Activated naive CD4-positive, alpha-beta T cell treated with anti-CD3 and anti-CD28 coated beads for 36 hours (primary cell): ENCODE data around the gene CASP12. TPM values are rescaled to one million over a fixed set of nuclear protein-coding genes. Genes with fewer than 3 reads are reported as not detected.
A peak's percentile ranks its signal among the peaks of the same experiment; 100 is the strongest.

ENCODE experiments used
- CTCF ChIA-PET: fragments of 350-600 bp; sonication (Branson Sonifier 250); formaldehyde crosslinking; loops from one replicate; lab custom pipeline; 2021; ENCODE audit warnings: antibody characterized with exemption; lab: Charles Lee
- DNase-seq: peaks from one replicate; pipeline ENCODE4 v3.0.0-alpha.2; 2020
- H3K27ac Mint-ChIP-seq: one replicate; pipeline ENCODE4 v1.8.0; 2021; ENCODE audit warnings: mild to moderate bottlenecking, mixed read lengths
- H3K27me3 Mint-ChIP-seq: one replicate; pipeline ENCODE4 v1.8.0; 2021; ENCODE audit warnings: low read depth, mixed read lengths
- H3K36me3 Mint-ChIP-seq: one replicate; pipeline ENCODE4 v1.8.0; 2021; ENCODE audit warnings: low read depth, mixed read lengths
- H3K4me1 Mint-ChIP-seq: one replicate; pipeline ENCODE4 v1.8.0; 2021; ENCODE audit warnings: low read depth, mixed read lengths
- H3K4me3 Mint-ChIP-seq: one replicate; pipeline ENCODE4 v1.8.0; 2021; ENCODE audit warnings: mild to moderate bottlenecking, moderate library complexity, mixed read lengths
- H3K9me3 Mint-ChIP-seq: one replicate; pipeline ENCODE4 v1.8.0; 2021; ENCODE audit warnings: mixed read lengths
- intact Hi-C: fragments of 100-400 bp; cut with micrococcal nuclease; formaldehyde crosslinking; loops from one replicate; pipeline ENCODE4 v1.15.1; 2023
- total RNA-seq, 2 experiments: library from RNA; stranded (reverse); gene quantifications; one replicate each; pipeline ENCODE4 v1.2.3, GENCODE V29; 2021

The CASP12 gene
- total RNA-seq, 2 experiments from 2014 or later = not detected

DNA sequence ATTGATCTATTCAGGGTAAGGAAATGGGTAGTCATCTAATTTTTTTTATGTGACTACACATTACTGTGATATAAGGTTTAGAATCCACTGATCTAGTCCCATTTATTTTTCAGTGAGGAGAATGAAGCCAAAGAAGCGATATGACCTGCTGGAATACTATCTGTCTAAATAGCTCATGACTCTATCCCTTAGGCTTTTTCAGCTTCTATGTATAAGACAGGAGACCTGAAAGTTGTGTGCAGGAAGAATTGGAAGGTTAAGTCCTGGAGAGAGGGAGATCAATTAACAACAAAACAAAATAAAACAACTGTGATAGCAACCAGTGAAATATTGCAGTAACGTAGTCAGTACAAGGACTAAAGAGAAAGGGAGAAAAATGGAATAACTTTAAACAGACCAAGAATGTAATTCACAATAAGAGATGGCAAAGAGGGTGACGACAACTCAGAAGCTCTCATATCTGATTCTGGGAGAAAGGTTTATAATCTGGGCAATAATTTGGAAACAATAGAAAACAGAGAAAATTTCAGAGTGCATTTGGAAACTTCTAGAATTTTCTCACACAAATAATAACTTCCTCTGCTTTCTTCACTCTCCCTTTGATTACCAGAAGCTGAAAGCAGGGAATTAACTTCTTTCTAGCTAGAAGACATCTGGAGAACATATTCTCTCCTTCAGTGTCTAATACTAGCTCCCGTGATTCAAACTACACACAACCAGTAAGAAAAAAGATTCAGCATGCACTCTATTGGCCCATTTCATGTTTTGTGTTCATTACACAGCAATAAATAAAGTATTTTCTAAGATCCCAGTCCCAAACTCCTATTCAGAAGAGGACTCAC is 19.2 kb upstream of the CASP12 start:
- Mint-ChIP-seq H3K9me3 (peaks cover 5% of the 10 kb centered on the region), H3K27me3 (no peaks in the 10 kb centered on the region), H3K4me3 (peak overlapping the region; percentile 59), H3K27ac (peak overlapping the region; percentile 3), H3K36me3 (no peaks in the 10 kb centered on the region), H3K4me1 (peaks cover 38% of the 10 kb centered on the region)
- CTCF ChIA-PET = interaction anchor here (1.2 to 1.4 kb wide), 2 partner anchors 17 to 44 kb away, joined by 3 to 4 read pairs; no protein-coding TSS in a partner anchor
- no peak for DNase-seq
- intact Hi-C loops = loop anchor here (1.0 to 2.0 kb wide), 8 partner anchors 8 to 1105 kb away; partner anchors contain the start of genes CASP12, CASP4 and MSANTD4

DNA sequence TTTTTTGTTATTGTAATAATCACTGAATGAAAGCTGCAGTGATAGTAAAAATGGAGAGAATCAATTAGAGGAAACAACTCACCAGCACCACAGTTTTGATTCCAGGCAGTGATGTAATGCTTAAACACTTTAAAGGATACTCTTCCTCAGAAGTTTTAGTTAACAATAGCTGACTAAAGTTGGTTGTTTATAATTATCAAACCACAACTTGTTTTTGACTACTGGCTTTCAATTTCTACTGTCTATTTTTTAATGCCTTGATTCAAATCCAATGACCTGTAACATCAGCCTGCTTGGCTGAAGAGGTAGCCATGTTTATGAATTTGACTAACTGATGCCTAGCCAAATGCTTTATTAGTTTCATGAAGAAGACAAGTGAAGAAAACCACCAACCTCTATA is 18.2 kb upstream of the CASP12 start:
- peaks cover 43% of the 10 kb centered on the region for H3K4me1 Mint-ChIP-seq
- H3K27ac Mint-ChIP-seq = peak overlapping the region; percentile 47
- H3K36me3 Mint-ChIP-seq = no peaks in the 10 kb centered on the region
- intact Hi-C loops = loop anchor here (1.0 to 2.0 kb wide), 4 partner anchors 39 to 308 kb away; partner anchors contain the start of gene CASP4
- no peaks in the 10 kb centered on the region for H3K27me3 Mint-ChIP-seq
- no peaks in the 10 kb centered on the region for H3K9me3 Mint-ChIP-seq
- CTCF ChIA-PET = interaction anchor here (0.7 to 1.4 kb wide), 2 partner anchors 43 to 1185 kb away, joined by 3 to 4 read pairs; no protein-coding TSS in a partner anchor
- peak overlapping the region; percentile 54 for H3K4me3 Mint-ChIP-seq
- no peak for DNase-seq

DNA sequence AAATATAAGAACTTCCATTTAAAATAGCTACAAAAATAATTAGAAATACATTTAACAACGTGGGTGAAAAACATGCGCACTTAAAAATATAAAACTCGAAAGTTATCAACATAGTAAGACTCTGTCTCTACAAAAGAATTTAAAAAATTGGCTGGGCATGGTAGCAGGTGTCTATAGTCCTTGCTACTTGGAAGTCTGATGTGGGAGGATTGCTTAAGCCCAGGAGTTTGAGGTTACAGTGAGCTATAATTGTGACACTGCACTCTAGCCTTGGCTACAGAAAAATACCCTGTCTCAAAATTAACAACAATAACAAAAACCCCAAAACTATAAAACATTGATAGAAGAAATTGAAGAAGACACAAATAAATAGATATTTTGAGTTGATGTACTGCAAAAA is 13.8 kb upstream of the CASP12 start:
- Mint-ChIP-seq H3K27ac (no peak overlapping the region), H3K9me3 (no peaks in the 10 kb centered on the region), H3K27me3 (no peaks in the 10 kb centered on the region), H3K36me3 (peaks cover 9% of the 10 kb centered on the region), H3K4me3 (no peak overlapping the region), H3K4me1 (peaks cover 41% of the 10 kb centered on the region)
- DNase-seq = no peak
- CTCF ChIA-PET = interaction anchor here (1.5 kb wide), 1 partner anchor 18 kb away, joined by 3 read pairs; no protein-coding TSS in a partner anchor
- intact Hi-C loops = no loop called here

DNA sequence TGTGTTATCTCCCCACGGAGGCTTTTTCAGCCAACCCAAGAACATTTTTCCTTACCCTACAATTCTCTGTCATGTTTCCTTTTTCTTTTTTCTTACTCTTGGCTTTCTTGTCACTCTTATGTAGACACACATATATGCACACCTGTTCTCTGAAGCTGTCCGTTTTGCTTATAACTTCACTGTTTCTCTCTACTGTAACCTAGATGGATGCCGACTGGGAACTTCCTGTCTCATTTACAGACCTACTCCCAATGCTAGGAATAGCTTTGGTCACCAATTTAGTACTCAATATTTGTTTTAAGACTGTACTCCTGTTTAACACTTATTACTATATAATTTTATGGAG is 9.9 kb upstream of the CASP12 start:
- intact Hi-C loops = no loop called here

DNA sequence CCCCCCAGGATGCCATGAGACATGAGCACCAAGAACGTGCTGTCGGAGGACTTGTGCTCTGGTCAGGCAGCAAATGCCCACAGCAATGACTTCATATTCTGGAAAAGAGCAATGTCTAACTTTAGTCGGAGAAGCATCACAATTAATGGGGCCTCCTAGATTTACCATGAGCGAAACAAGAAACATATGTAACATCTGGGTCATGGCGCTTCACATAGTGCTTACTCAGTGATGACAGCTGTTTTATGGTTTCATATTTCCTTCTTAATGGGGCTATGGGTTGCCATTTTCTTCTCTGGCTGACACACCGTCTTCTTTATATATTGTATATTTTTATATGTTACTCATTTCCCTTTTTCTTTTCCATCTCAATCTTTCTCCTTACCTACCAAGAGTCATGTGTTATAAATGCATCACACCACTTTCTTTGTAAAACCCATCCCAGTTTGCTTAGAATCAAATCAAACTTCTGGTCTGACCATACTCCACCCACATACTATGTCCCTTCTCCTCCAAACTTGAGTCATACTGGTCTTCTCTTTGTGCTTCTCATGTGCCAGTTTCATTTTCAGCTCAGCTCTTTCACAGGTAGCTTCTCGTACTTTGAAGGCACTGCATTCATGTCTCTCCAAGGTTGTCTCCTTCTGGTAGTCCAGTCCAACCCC is 9.4 kb upstream of the CASP12 start:
- Mint-ChIP-seq H3K27ac (no peak overlapping the region), H3K4me1 (peaks cover 17% of the 10 kb centered on the region), H3K27me3 (no peaks in the 10 kb centered on the region), H3K4me3 (no peak overlapping the region), H3K36me3 (peaks cover 14% of the 10 kb centered on the region), H3K9me3 (no peaks in the 10 kb centered on the region)
- CTCF ChIA-PET = no interaction called here
- DNase-seq = no peak
- intact Hi-C loops = loop anchor here (1.0 kb wide), 1 partner anchor 9 kb away; the partner anchor contains the start of gene CASP12

More for the DNA sequence above, 9.9 kb upstream of the CASP12 start:
- Mint-ChIP-seq H3K9me3 (no peaks in the 10 kb centered on the region), H3K4me3 (no peak overlapping the region), H3K27ac (no peak overlapping the region), H3K36me3 (peaks cover 14% of the 10 kb centered on the region), H3K4me1 (peaks cover 19% of the 10 kb centered on the region), H3K27me3 (no peaks in the 10 kb centered on the region)
- CTCF ChIA-PET = interaction anchor here (0.7 kb wide), 1 partner anchor 11 kb away, joined by 4 read pairs; no protein-coding TSS in a partner anchor
- DNase-seq = no peak

DNA sequence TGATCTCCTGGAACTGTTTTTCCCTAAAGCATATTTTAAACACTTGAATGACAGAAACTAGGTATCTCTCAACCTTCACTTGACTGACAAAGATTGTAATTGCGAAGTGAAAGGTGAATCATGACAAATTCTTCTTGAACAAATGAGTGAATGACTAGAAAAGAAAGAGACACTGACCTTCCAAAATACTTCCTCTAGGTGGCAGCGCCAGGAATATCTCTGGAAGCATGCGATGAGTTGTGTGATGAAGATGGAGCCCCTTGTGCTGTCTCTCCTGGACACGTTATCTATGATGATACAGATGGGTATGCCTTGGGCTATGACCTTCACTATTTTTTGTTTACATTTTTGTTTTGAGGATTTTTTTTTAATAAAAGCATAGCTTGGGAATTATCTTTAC is 7.0 kb upstream of the CASP12 start:
- Mint-ChIP-seq H3K9me3 (no peaks in the 10 kb centered on the region), H3K27ac (no peak overlapping the region), H3K27me3 (no peaks in the 10 kb centered on the region), H3K36me3 (peaks cover 14% of the 10 kb centered on the region), H3K4me3 (no peak overlapping the region), H3K4me1 (peaks cover 19% of the 10 kb centered on the region)
- CTCF ChIA-PET = interaction anchor here (0.6 kb wide), 1 partner anchor 1068 kb away, joined by 3 read pairs; no protein-coding TSS in a partner anchor
- no peak for DNase-seq
- intact Hi-C loops = no loop called here

DNA sequence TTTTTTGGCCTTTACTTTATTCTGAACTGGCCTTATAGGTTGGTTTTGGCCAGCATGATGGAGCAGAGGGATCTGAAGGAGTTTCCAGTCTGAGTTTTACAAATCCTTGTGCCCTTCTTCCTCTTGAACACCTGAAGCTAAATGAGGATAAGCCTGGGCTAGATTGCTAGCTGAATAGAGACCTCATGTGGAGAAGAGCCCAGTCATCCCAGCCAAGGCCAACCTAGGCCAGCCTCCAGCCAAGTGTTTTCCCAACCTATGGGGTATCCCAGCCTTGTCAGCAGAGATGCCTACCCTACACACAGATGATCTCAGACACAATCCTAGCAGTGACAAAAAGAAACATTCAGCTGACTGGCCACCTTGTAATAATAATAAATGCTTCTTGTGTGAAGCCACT is 966 bp upstream of the CASP12 start:
- H3K27ac Mint-ChIP-seq = no peak overlapping the region
- H3K4me3 Mint-ChIP-seq = no peak overlapping the region
- no peaks in the 10 kb centered on the region for H3K9me3 Mint-ChIP-seq
- no peaks in the 10 kb centered on the region for H3K36me3 Mint-ChIP-seq
- no peak for DNase-seq
- no peaks in the 10 kb centered on the region for H3K27me3 Mint-ChIP-seq
- intact Hi-C loops = loop anchor here (5.0 kb wide), 1 partner anchor 242 kb away; no protein-coding TSS in a partner anchor
- CTCF ChIA-PET = interaction anchor here (0.6 kb wide), 1 partner anchor 191 kb away, joined by 3 read pairs; no protein-coding TSS in a partner anchor
- H3K4me1 Mint-ChIP-seq = peaks cover 26% of the 10 kb centered on the region

DNA sequence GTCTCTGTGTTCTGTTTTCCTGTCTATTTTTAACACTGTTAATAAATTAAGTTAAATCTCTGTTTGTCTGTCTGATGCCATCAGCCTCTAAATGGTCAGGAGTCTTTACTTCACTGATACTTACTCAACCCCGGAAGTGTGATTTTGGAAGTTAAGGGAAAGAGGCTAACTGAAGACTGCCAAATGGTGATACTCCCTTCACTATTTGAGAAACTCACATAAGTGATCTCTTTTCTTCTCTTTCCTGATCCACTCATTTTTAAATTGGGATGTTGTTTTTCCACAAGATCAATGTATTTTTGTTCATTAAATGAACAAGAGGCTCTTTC is 389 bp upstream of the CASP12 start:
- no peak for DNase-seq
- peak overlapping the region; percentile 64 for H3K4me3 Mint-ChIP-seq
- intact Hi-C loops = loop anchor here (1.0 to 5.0 kb wide), 5 partner anchors 9 to 241 kb away; no protein-coding TSS in a partner anchor
- H3K4me1 Mint-ChIP-seq = peaks cover 26% of the 10 kb centered on the region
- H3K27me3 Mint-ChIP-seq = no peaks in the 10 kb centered on the region
- H3K36me3 Mint-ChIP-seq = no peaks in the 10 kb centered on the region
- CTCF ChIA-PET = interaction anchor here (0.8 to 0.9 kb wide), 2 partner anchors 26 to 45 kb away, joined by 4 to 5 read pairs; no protein-coding TSS in a partner anchor
- H3K27ac Mint-ChIP-seq = no peak overlapping the region
- no peaks in the 10 kb centered on the region for H3K9me3 Mint-ChIP-seq

DNA sequence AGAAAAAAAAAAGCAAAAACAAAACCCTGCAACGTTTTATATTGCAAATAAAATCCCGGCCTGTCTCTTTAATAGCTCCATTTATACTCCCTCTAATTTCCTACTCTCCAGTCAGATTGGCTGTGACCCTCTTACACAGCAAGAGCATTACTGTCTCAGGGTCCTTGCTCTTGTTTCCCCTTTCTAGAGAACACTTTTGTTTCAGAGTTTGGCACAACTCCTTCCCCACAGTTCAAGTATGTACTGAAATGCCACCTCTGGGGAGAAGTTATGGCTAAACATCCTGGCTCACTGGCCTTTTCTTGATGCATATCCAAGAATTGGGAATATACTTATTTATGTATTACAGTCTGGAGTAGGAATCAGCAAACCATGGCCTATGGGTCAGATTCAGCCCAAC is 2.6 kb downstream of the CASP12 start:
- Mint-ChIP-seq H3K4me1 (peaks cover 17% of the 10 kb centered on the region), H3K36me3 (no peaks in the 10 kb centered on the region), H3K4me3 (no peak overlapping the region), H3K27me3 (no peaks in the 10 kb centered on the region), H3K27ac (no peak overlapping the region), H3K9me3 (no peaks in the 10 kb centered on the region)
- no peak for DNase-seq
- intact Hi-C loops = loop anchor here (5.0 kb wide), 1 partner anchor 238 kb away; no protein-coding TSS in a partner anchor
- CTCF ChIA-PET = no interaction called here

DNA sequence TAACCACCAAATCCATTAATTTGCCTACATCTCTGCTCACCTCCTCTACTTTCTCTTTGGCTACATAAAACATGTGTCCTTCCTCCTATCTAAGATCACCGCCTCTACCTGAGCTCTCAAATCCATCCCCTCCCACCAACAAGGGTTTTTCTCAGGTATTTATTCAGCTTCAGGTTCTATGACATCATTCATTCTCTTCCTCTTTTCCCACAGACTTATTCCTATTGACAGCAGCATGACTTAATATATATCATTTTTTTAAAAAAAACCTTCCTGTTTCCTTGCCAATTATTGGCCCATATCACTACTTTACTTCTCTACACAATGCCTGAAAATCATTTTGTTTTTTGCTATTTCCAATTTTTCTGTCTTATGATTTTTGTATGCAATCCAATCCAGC is 4.4 kb downstream of the CASP12 start:
- no peaks in the 10 kb centered on the region for H3K36me3 Mint-ChIP-seq
- intact Hi-C loops = no loop called here
- H3K4me3 Mint-ChIP-seq = no peak overlapping the region
- H3K27me3 Mint-ChIP-seq = no peaks in the 10 kb centered on the region
- no peak for DNase-seq
- no peaks in the 10 kb centered on the region for H3K9me3 Mint-ChIP-seq
- CTCF ChIA-PET = no interaction called here
- peaks cover 17% of the 10 kb centered on the region for H3K4me1 Mint-ChIP-seq
- H3K27ac Mint-ChIP-seq = no peak overlapping the region

DNA sequence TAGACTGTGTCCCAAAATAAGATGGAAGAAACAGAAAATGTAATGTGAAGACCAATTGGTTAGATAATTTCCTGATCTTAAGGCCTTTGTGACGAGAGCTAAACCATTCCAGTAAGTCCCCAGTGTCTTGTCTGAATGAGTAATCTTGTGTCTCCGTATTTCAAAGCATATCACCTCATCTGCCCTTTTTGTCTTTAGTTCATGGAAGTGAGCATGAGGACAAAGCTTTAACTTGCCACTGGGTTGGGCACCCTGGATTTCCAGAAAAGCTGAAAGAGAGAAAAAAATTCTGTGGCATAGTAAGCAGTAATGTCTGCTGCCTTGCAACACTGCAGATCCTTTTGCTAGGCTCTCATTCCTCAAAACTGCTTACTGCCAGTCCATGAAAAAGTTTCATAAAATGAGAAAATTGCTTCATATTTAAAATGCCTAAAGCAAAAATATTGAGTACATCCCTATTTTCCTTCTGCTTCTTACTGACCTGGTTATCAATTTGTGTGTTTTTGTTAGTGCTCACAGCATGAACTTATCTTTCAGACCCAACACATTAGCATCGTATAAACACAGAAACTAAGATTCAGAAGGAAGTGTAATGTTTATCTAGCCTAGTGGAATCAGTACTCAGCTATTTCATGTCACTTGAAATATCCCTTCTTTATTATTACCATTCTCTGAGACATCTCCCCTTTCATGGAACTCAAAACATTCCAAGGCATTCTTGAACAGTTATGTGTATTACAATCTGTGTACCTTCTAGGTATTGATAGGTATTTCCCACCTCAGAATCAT is 5.3 kb downstream of the CASP12 start:
- H3K27me3 Mint-ChIP-seq = no peaks in the 10 kb centered on the region
- no peak overlapping the region for H3K27ac Mint-ChIP-seq
- no peaks in the 10 kb centered on the region for H3K9me3 Mint-ChIP-seq
- no peak for DNase-seq
- CTCF ChIA-PET = no interaction called here
- H3K4me3 Mint-ChIP-seq = no peak overlapping the region
- no peaks in the 10 kb centered on the region for H3K36me3 Mint-ChIP-seq
- intact Hi-C loops = no loop called here
- H3K4me1 Mint-ChIP-seq = peaks cover 8% of the 10 kb centered on the region

DNA sequence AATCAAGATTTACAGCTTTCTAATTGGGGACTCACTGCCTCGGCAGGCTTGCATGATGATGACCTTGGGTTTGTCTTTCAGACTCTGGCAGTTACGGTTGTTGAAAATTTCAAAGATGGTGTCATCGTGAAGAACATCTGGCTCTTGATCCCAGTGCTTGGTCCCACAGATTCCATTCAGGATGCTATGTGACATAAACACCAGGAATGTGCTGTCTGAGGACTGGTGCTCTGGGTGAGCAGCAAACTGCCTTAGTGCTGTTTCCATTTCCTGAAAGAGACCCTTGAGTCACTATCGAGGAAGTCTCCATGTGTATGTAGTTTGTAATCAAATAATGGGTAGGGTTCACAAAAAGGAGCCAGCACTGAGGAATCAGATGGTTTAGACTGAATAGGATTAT is 7.1 kb downstream of the CASP12 start:
- no peak overlapping the region for H3K4me3 Mint-ChIP-seq
- no peaks in the 10 kb centered on the region for H3K9me3 Mint-ChIP-seq
- DNase-seq = no peak
- H3K27ac Mint-ChIP-seq = no peak overlapping the region
- H3K4me1 Mint-ChIP-seq = peaks cover 2% of the 10 kb centered on the region
- intact Hi-C loops = no loop called here
- no peaks in the 10 kb centered on the region for H3K27me3 Mint-ChIP-seq
- H3K36me3 Mint-ChIP-seq = no peaks in the 10 kb centered on the region
- CTCF ChIA-PET = no interaction called here
